Fibroblast of lung (primary cell): ENCODE results near the gene APOBR. TPM values are rescaled to one million over a fixed set of nuclear protein-coding genes. Genes with fewer than 3 reads are reported as not detected.

ENCODE experiments used
- DNase-seq, 2 donors: peaks; one replicate each; pipeline versions ENCODE4 v3.0.0 to v3.0.0-alpha.2; 2010; ENCODE audit warnings: low read depth in 2 of 2
- H2AFZ ChIP-seq: 2 replicates; pipeline ENCODE4 v1.5.1; 2012; ENCODE audit warnings: low read length, control low read depth, inconsistent platforms
- H3K27ac ChIP-seq: 2 replicates; pipeline ENCODE4 v1.5.1; 2011; ENCODE audit warnings: low read length, control low read depth; ENCODE audit not compliant: insufficient read depth
- H3K27me3 ChIP-seq: 2 replicates; pipeline ENCODE4 v1.5.1; 2011; ENCODE audit warnings: mild to moderate bottlenecking, low read length; ENCODE audit not compliant: control insufficient read depth, insufficient read depth
- H3K36me3 ChIP-seq: 2 replicates; pipeline ENCODE4 v1.5.1; 2011; ENCODE audit warnings: low read length; ENCODE audit not compliant: control insufficient read depth, insufficient read depth
- H3K4me1 ChIP-seq: 2 replicates; pipeline ENCODE4 v1.5.1; 2011; ENCODE audit warnings: low read length; ENCODE audit not compliant: control insufficient read depth, insufficient read depth; ENCODE audit errors: extremely low read depth
- H3K4me2 ChIP-seq: 2 replicates; pipeline ENCODE4 v1.5.1; 2011; ENCODE audit warnings: low read length, control low read depth; ENCODE audit not compliant: insufficient read depth; ENCODE audit errors: extremely low read depth
- H3K4me3 ChIP-seq, 4 experiments: fragments of 200-600 bp in 1 of 4; sonication (generic) in 1 of 4; replicated peaks in 1 of 4; 2 replicates each; pipeline ENCODE4 v1.5.1; 2011 to 2016; ENCODE audit warnings: low read length in 4 of 4, low read depth in 3 of 4, mild to moderate bottlenecking in 3 of 4, control low read depth in 2 of 4, inconsistent platforms in 1 of 4, mixed read lengths in 1 of 4; ENCODE audit not compliant: insufficient read depth in 1 of 4; ENCODE audit errors: control extremely low read depth in 1 of 4
- H3K79me2 ChIP-seq: 2 replicates; pipeline ENCODE4 v1.5.1; 2012; ENCODE audit warnings: mild to moderate bottlenecking, low read length, inconsistent platforms; ENCODE audit not compliant: control insufficient read depth, insufficient read depth
- H3K9ac ChIP-seq: 2 replicates; pipeline ENCODE4 v1.5.1; 2011; ENCODE audit warnings: mild to moderate bottlenecking, low read length, control low read depth; ENCODE audit not compliant: insufficient read depth
- H3K9me3 ChIP-seq: 2 replicates; pipeline ENCODE4 v1.5.1; 2012; ENCODE audit warnings: low read depth, low read length; ENCODE audit not compliant: control insufficient read depth, insufficient read depth
- H4K20me1 ChIP-seq: 2 replicates; pipeline ENCODE4 v1.5.1; 2011; ENCODE audit warnings: low read length; ENCODE audit not compliant: control insufficient read depth, insufficient read depth; ENCODE audit errors: extremely low read depth
- CTCF ChIP-seq, 2 donors: IDR thresholded peaks in 1 of 2; conservative IDR thresholded peaks in 1 of 2; 1 replicate in 1 of 2; 2 replicates in 1 of 2; pipeline ENCODE4 v1.5.1; 2011 to 2012; ENCODE audit warnings: low read length in 2 of 2, control low read depth in 1 of 2, inconsistent platforms in 1 of 2, low read depth in 1 of 2, mild to moderate bottlenecking in 1 of 2
- EZH2 ChIP-seq: IDR thresholded peaks from 2 replicates; pipeline ENCODE4 v1.5.1; 2012; ENCODE audit warnings: low read length, control low read depth, mild to moderate bottlenecking; ENCODE audit errors: missing control alignments
- polyA plus RNA-seq, 2 donors: library from polyadenylated mRNA; depleted of rRNA in 1 of 2; stranded (reverse) in 1 of 2; unstranded in 1 of 2; fragments of >200 nt; gene quantifications; 2 replicates each; pipeline ENCODE4 v1.2.1, GENCODE V29; 2011 to 2012; ENCODE audit warnings: missing spikeins in 1 of 2
- total RNA-seq: library from RNA; depleted of rRNA; stranded (reverse); fragments of >200 nt; gene quantifications from 2 replicates; pipeline ENCODE4 v1.2.1, GENCODE V29; 2014

APOBR gene
- total and polyA plus RNA-seq, 2 donors (not counting 1 experiment from before 2014, with no cell fraction given) = under 0.01 TPM; not detected in 1

GRCh38 chr16:28548306-28548802 lies 53.9 kb downstream of the APOBR start:
- DNase-seq = no peak
- TF ChIP-seq EZH2 (no peak), CTCF (conservative IDR thresholded peaks at IDR 0.05 in 1 of 2, IDR thresholded peaks at IDR 0.05 in 1 of 2; ENCODE audit: low read depth in 1 of 2, low read length in 2 of 2) (no peak)
- no peaks in the 10 kb centered on the region for H3K79me2 ChIP-seq

More at GRCh38 chr16:28548306-28548802, 53.9 kb downstream of the APOBR start:
- Histone ChIP-seq H3K27me3 (no peaks in the 10 kb centered on the region), H3K9me3 (no peaks in the 10 kb centered on the region), H3K9ac (no peak overlapping the region), H3K36me3 (no peaks in the 10 kb centered on the region), H4K20me1 (no peaks in the 10 kb centered on the region), H3K4me1 (no peaks in the 10 kb centered on the region), H3K27ac (no peak overlapping the region), H2AFZ (no peak overlapping the region), H3K4me2 (no peak overlapping the region), H3K4me3 (no peak overlapping the region)

Other genes with a start within 250 kb of the APOBR start
- under 0.01 TPM in 2 replicates for gene SBK1, start 202.1 kb upstream of the APOBR start, total RNA-seq
- 0.01 TPM in 1 of 2 replicates, not detected in the other for gene SBK1, start 202.1 kb upstream of the APOBR start, polyA plus RNA-seq
- gene NPIPB6, start 131.1 kb upstream of the APOBR start, total RNA-seq = 0.66 TPM in 1 of 2 replicates, not detected in the other
- 0.05 and 0.23 TPM in 2 replicates for gene NPIPB6, start 131.1 kb upstream of the APOBR start, polyA plus RNA-seq
- 67.4 and 88.6 TPM in 2 replicates for gene EIF3CL, start 90.8 kb upstream of the APOBR start, total RNA-seq
- gene EIF3CL, start 90.8 kb upstream of the APOBR start, polyA plus RNA-seq = 45.6 and 70.5 TPM in 2 replicates
- gene NPIPB7, start 22.3 kb upstream of the APOBR start, total RNA-seq = not detected in 2 replicates
- not detected in 2 replicates for gene NPIPB7, start 22.3 kb upstream of the APOBR start, polyA plus RNA-seq
- gene CLN3, start 2.6 kb upstream of the APOBR start, total RNA-seq = 19.3 and 23.3 TPM in 2 replicates
- gene CLN3, start 2.6 kb upstream of the APOBR start, polyA plus RNA-seq = 19.5 and 25.4 TPM in 2 replicates
- not detected in 2 replicates for gene IL27, start 12.2 kb downstream of the APOBR start, total RNA-seq
- gene IL27, start 12.2 kb downstream of the APOBR start, polyA plus RNA-seq = not detected in 2 replicates
- 59.3 and 87.0 TPM in 2 replicates for gene NUPR1, start 44.3 kb downstream of the APOBR start, total RNA-seq
- 22.2 and 38.0 TPM in 2 replicates for gene NUPR1, start 44.3 kb downstream of the APOBR start, polyA plus RNA-seq
- 6.9 and 12.8 TPM in 2 replicates for gene SGF29, start 59.3 kb downstream of the APOBR start, total RNA-seq
- 1.6 and 2.5 TPM in 2 replicates for gene SGF29, start 59.3 kb downstream of the APOBR start, polyA plus RNA-seq
- gene SULT1A2, start 102.4 kb downstream of the APOBR start, total RNA-seq = 0.17 and 0.26 TPM in 2 replicates
- gene SULT1A2, start 102.4 kb downstream of the APOBR start, polyA plus RNA-seq = not detected in 2 replicates
- gene SULT1A1, start 115.4 kb downstream of the APOBR start, total RNA-seq = 1.3 and 3.6 TPM in 2 replicates
- 0.50 and 1.7 TPM in 2 replicates for gene SULT1A1, start 115.4 kb downstream of the APOBR start, polyA plus RNA-seq
- 0.17 TPM in 1 of 2 replicates, not detected in the other for gene NPIPB8, start 143.4 kb downstream of the APOBR start, total RNA-seq
- gene NPIPB8, start 143.4 kb downstream of the APOBR start, polyA plus RNA-seq = not detected in 2 replicates
- gene EIF3C, start 216.8 kb downstream of the APOBR start, total RNA-seq = 155 and 183 TPM in 2 replicates
- gene EIF3C, start 216.8 kb downstream of the APOBR start, polyA plus RNA-seq = 259 and 267 TPM in 2 replicates